ENCODE data around the gene NRL.

GRCh38 chr14:24040692-24041091 lies 74.1 kb downstream of the NRL start:
- TF ChIP-seq CTCF (IDR thresholded peaks at IDR 0.05) (no peak), ZFX (IDR thresholded peaks at IDR 0.05; ENCODE audit: borderline replicate concordance) (no peak)

All from 22Rv1 (cell line).